Karpas-422 (cell line): ENCODE measurements around the gene ATG2A. TPM values are rescaled to one million over a fixed set of nuclear protein-coding genes. Genes with fewer than 3 reads are reported as not detected.

ENCODE experiments used
- DNase-seq: peaks from one replicate; pipeline ENCODE4 v3.0.0-alpha.2; 2015
- H2AFZ ChIP-seq: fragments of 200-600 bp; sonication (generic); 2 replicates; pipeline ENCODE4 v1.6.1; 2014; ENCODE audit warnings: antibody characterized with exemption, low read length, mixed read lengths
- H3K27ac ChIP-seq: fragments of 200-600 bp; sonication (generic); 2 replicates; pipeline ENCODE4 v1.5.1; 2014; ENCODE audit warnings: mild to moderate bottlenecking, low read length, moderate library complexity
- H3K27me3 ChIP-seq: fragments of 200-600 bp; sonication (generic); 2 replicates; pipeline ENCODE4 v1.6.1; 2014; ENCODE audit warnings: low read length, mixed read lengths
- H3K36me3 ChIP-seq: fragments of 200-600 bp; sonication (generic); 2 replicates; pipeline ENCODE4 v1.6.1; 2014; ENCODE audit warnings: low read length, mixed read lengths; ENCODE audit not compliant: insufficient read depth
- H3K4me1 ChIP-seq: fragments of 200-600 bp; sonication (generic); 2 replicates; pipeline ENCODE4 v1.6.1; 2014; ENCODE audit warnings: mild to moderate bottlenecking, low read length, mixed read lengths
- H3K4me2 ChIP-seq: fragments of 200-600 bp; sonication (generic); 2 replicates; pipeline ENCODE4 v1.6.1; 2014; ENCODE audit warnings: low read length, low read depth, mild to moderate bottlenecking; ENCODE audit not compliant: poor library complexity, severe bottlenecking
- H3K4me3 ChIP-seq: fragments of 200-600 bp; sonication (generic); 2 replicates; pipeline ENCODE4 v1.5.1; 2014; ENCODE audit warnings: mild to moderate bottlenecking, antibody characterized with exemption, low read length, mixed read lengths
- H3K79me2 ChIP-seq: fragments of 200-600 bp; sonication (generic); 2 replicates; pipeline ENCODE4 v1.6.1; 2014; ENCODE audit warnings: mild to moderate bottlenecking, low read length, mixed read lengths
- H3K9ac ChIP-seq: fragments of 200-600 bp; sonication (generic); 2 replicates; pipeline ENCODE4 v1.6.0; 2014; ENCODE audit warnings: low read length
- H3K9me2 ChIP-seq: fragments of 200-600 bp; sonication (generic), shearing (Covaris generic); replicated peaks from 2 replicates; pipeline ENCODE4 v1.6.0; 2014; ENCODE audit warnings: mild to moderate bottlenecking, low read length, moderate library complexity; ENCODE audit not compliant: insufficient read depth
- H3K9me3 ChIP-seq: fragments of 300-700, 200-600 bp; sonication (generic); 2 replicates; pipeline ENCODE4 v1.6.1; 2014; ENCODE audit warnings: low read length, mixed read lengths
- H4K20me1 ChIP-seq: fragments of 200-600 bp; sonication (generic); 2 replicates; pipeline ENCODE4 v1.6.1; 2014; ENCODE audit warnings: mild to moderate bottlenecking, antibody characterized with exemption, low read length, low read depth; ENCODE audit not compliant: insufficient read depth
- total RNA-seq: library from RNA; depleted of rRNA; stranded (reverse); fragments of >200 nt; shearing (Covaris generic); gene quantifications from 2 replicates; pipeline ENCODE4 v1.2.3, GENCODE V29; 2014; ENCODE audit warnings: low replicate concordance

The ATG2A gene
- total RNA-seq, 1 experiment from 2014 or later: 16.2 TPM

DNA sequence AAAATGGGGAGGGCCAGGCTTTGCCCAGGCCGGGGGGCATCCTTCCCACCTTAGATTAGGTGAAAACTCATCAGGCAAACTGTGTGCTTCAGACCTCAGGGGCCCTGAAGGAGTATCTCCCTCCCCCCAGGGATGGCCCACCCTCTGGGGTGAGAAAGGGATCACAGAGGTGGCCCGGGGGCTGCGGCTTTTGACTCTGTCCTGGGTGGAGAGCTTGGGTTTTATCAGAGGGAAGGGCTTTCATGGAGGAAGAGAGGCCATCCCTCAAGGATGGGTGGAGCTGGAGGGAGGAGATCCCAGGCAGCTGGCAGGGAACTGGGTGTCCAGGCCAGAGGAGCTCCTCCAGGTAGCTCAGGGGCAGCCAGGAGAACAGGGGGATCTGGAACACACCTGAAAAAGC, 4.4 kb upstream of the ATG2A start:
- no peaks in the 10 kb centered on the region for H3K27me3 ChIP-seq
- DNase-seq: no peak
- peaks cover 5% of the 10 kb centered on the region for H3K79me2 ChIP-seq
- H3K4me2 ChIP-seq: no peak overlapping the region
- no peaks in the 10 kb centered on the region for H3K9me2 ChIP-seq
- H3K9ac ChIP-seq: no peak overlapping the region
- no peaks in the 10 kb centered on the region for H3K9me3 ChIP-seq
- H3K4me1 ChIP-seq: peaks cover 44% of the 10 kb centered on the region
- H3K36me3 ChIP-seq: no peaks in the 10 kb centered on the region
- H3K4me3 ChIP-seq: no peak overlapping the region
- no peaks in the 10 kb centered on the region for H4K20me1 ChIP-seq
- H3K27ac ChIP-seq: no peak overlapping the region
- no peak overlapping the region for H2AFZ ChIP-seq

DNA sequence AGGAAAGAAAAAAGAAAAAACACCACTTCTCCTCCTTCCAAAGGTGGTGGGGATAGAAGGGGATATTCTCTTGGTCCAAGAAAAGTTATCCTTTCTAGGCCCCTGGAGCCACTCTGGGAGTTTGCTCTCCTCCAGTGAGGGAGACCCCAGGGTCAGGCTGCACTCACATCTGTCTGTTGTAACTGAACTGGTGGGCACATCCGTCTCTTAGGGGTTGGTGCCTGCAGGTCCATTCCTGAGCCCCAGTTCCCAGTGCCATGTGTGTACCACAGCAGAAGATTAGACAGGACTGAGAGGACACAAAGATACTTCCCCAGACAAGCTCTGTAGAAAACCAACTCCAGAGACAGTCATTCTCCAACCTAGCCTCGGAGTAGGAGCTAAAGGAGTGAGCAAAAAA, 3.1 kb upstream of the ATG2A start:
- Histone ChIP-seq H3K4me1 (peaks cover 52% of the 10 kb centered on the region), H3K36me3 (no peaks in the 10 kb centered on the region), H3K9me2 (no peaks in the 10 kb centered on the region), H3K9me3 (no peaks in the 10 kb centered on the region), H3K4me2 (peak overlapping the region; percentile 41), H4K20me1 (no peaks in the 10 kb centered on the region), H3K9ac (peak overlapping the region; percentile 33), H3K27ac (no peak overlapping the region), H3K27me3 (no peaks in the 10 kb centered on the region), H3K4me3 (no peak overlapping the region), H3K79me2 (peaks cover 18% of the 10 kb centered on the region), H2AFZ (no peak overlapping the region)
- no peak for DNase-seq

DNA sequence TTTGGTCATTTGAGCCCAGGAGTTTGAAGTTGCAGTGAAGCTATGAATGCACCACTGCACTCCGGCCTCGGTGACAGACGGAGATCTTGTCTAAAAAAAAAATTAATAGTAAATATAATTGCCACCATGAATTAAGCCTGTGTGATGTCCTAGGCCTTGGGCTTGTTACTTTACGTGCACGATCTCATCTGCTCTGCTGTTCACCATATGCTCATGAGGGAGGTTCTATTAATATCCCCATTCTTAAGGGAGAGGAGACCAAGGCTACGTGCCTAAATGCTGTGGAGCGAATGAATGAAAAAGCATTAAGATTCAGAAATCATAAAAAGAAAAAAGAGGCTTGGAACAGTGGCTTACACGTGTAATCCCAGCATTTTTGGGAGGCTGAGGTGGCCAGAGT, 2.6 kb upstream of the ATG2A start:
- Histone ChIP-seq H3K4me1 (peaks cover 49% of the 10 kb centered on the region), H3K9ac (no peak overlapping the region), H3K9me3 (no peaks in the 10 kb centered on the region), H3K79me2 (peaks cover 21% of the 10 kb centered on the region), H3K4me3 (no peak overlapping the region), H3K27ac (no peak overlapping the region), H4K20me1 (no peaks in the 10 kb centered on the region), H3K9me2 (no peaks in the 10 kb centered on the region), H3K4me2 (no peak overlapping the region), H3K27me3 (no peaks in the 10 kb centered on the region), H2AFZ (no peak overlapping the region), H3K36me3 (no peaks in the 10 kb centered on the region)
- no peak for DNase-seq

DNA sequence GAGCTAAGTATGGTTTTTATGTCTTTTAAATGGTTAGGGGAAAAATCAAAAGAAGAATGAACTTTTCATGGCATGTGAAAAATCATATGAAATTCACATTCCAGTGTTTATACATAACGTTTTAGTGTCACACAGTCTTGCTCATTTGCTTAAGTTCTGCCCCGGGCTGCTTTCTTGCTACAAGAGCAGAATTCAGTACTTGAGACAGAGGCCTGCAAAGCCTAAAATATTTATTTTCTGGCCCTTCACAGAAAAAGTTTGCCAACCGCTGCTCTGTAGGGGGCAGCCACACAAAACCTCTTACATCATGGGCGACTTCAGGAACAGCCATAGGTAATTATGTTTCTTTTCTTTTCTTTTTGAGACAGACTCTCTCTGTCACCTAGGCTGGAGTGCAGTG, 1.0 kb upstream of the ATG2A start:
- no peaks in the 10 kb centered on the region for H3K9me3 ChIP-seq
- no peaks in the 10 kb centered on the region for H3K9me2 ChIP-seq
- peak overlapping the region; percentile 99 for H3K4me2 ChIP-seq
- H3K4me1 ChIP-seq: peaks cover 39% of the 10 kb centered on the region
- peak overlapping the region; percentile 85 for H3K4me3 ChIP-seq
- H3K27ac ChIP-seq: peak overlapping the region; percentile 69
- peak; percentile 75 for DNase-seq
- H4K20me1 ChIP-seq: no peaks in the 10 kb centered on the region
- H3K36me3 ChIP-seq: peaks cover 1% of the 10 kb centered on the region; the same call in 1 of the 2 replicates
- H3K27me3 ChIP-seq: no peaks in the 10 kb centered on the region
- H2AFZ ChIP-seq: peak overlapping the region; percentile 90
- H3K9ac ChIP-seq: peak overlapping the region; percentile 84
- peaks cover 21% of the 10 kb centered on the region for H3K79me2 ChIP-seq

DNA sequence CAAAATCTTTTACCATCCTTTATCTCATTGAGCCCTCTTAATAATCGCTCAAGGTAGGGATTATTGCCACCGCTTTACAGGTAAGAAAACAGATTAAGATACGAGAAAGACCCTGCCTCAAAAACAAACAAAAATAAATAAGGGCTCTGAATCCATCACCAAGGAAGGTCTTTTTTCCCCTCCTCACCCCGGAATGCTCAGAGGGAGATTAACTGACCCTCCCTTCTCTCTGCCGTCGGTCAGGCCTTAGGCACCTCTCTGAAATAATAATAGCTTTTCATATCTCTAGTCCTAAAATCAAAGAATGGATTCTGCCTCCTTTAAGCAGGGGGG, 620 bp upstream of the ATG2A start:
- H3K9ac ChIP-seq: peak overlapping the region; percentile 84
- no peaks in the 10 kb centered on the region for H3K9me3 ChIP-seq
- H3K4me2 ChIP-seq: peak overlapping the region; percentile 99
- H3K27me3 ChIP-seq: no peaks in the 10 kb centered on the region
- no peaks in the 10 kb centered on the region for H4K20me1 ChIP-seq
- no peaks in the 10 kb centered on the region for H3K9me2 ChIP-seq
- DNase-seq: no peak
- peaks cover 4% of the 10 kb centered on the region; the same call in 1 of the 2 replicates for H3K36me3 ChIP-seq
- H3K27ac ChIP-seq: peak overlapping the region; percentile 69
- peak overlapping the region; percentile 85 for H3K4me3 ChIP-seq
- H3K79me2 ChIP-seq: peaks cover 21% of the 10 kb centered on the region
- peaks cover 39% of the 10 kb centered on the region for H3K4me1 ChIP-seq
- peak overlapping the region; percentile 90 for H2AFZ ChIP-seq

DNA sequence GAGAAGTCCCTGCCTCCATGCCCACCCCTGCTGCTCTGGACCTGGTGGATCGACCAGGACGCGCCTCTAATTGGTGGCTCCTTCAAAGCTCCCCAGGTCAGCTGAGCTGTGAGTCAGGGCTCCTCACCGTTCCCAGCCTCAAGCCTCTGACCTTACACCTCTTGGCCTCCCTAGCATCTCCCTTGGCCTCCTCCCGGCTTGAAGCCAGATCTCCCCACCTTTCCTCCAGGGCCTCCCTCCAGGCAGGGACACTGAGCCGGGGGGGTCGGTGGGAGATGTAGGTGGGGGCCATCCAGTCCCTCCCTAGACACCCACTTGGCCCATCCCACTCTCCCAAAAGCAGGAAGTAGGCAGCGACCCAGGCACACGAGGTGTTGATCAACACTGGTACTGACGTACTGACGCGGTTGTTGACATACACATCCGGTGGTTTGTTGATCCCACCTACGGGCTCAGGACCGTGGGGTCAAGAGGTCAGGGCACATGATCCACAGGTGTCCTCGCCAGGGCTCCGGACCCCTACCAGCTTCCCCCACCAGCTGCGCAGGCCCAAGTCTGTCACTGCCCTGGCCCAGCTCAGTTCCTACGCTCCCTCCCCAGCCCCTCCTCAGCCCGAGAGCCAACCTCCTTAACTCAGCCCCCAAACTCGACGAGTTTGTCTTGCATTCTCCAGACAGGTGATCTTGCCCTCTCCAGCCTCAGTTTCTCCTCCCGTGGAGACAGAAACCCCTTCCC, 802 bp downstream of the ATG2A start:
- Histone ChIP-seq H4K20me1 (no peaks in the 10 kb centered on the region), H3K4me2 (peak overlapping the region; percentile 81), H3K27ac (peak overlapping the region; percentile 41), H3K4me1 (peaks cover 39% of the 10 kb centered on the region), H3K79me2 (peaks cover 21% of the 10 kb centered on the region), H2AFZ (no peak overlapping the region), H3K9me2 (no peaks in the 10 kb centered on the region), H3K36me3 (peaks cover 4% of the 10 kb centered on the region; the same call in 1 of the 2 replicates), H3K27me3 (no peaks in the 10 kb centered on the region), H3K9ac (peak overlapping the region; percentile 82), H3K4me3 (peak overlapping the region; percentile 75), H3K9me3 (no peaks in the 10 kb centered on the region)
- peak; percentile 68 for DNase-seq

DNA sequence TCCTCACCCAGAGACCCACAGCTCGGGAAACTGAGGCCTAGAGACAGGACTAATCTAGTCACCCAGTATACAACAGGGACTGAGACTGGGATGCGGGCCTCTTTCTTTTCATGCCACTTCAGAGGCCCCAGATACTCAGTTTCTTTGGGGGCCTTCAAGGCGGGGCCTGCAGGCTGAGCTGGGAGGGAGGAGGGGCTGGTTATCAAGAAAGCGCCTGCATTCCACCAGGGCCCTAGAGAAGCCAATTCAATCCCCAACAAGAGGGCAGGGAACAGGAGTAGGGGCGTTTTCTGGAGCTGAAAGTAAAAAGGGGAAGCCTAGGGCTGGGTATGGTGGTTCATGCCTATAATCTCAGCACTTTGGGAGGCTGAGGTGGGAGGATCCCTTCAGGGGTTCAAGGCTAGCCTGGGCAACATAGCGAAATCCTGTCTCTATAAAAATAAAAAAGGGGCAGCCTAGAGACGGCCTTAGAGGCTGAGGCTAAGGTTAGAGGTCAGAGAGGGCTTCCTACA, 1.6 kb downstream of the ATG2A start:
- peak overlapping the region; percentile 75 for H3K4me3 ChIP-seq
- peaks cover 21% of the 10 kb centered on the region for H3K79me2 ChIP-seq
- DNase-seq: no peak
- H3K9ac ChIP-seq: peak overlapping the region; percentile 82
- no peaks in the 10 kb centered on the region for H3K27me3 ChIP-seq
- peaks cover 38% of the 10 kb centered on the region for H3K4me1 ChIP-seq
- H3K36me3 ChIP-seq: peaks cover 4% of the 10 kb centered on the region; the same call in 1 of the 2 replicates
- no peaks in the 10 kb centered on the region for H3K9me3 ChIP-seq
- H4K20me1 ChIP-seq: no peaks in the 10 kb centered on the region
- H3K9me2 ChIP-seq: no peaks in the 10 kb centered on the region
- H3K4me2 ChIP-seq: peak overlapping the region; percentile 81
- no peak overlapping the region for H2AFZ ChIP-seq
- H3K27ac ChIP-seq: peak overlapping the region; percentile 40

DNA sequence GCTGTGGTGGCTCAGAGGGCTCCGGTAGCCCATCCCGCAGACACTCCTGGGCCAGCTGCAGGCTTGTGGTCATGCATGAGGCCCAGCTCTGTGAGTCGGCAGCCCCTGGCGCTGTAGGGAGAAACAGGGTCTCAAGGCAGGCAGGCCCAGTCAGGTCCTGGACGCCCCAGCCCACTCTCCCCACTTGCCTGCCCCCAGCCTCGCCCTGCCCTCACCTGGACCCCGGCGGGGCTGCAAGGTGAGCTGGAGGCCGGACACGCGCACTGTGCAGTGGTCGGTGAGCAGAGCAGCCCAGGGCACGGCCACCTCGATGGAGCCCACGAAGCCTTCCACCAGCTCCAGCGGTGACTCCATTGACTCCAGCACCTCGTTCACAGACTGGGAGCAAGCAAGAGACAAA, 2.9 kb downstream of the ATG2A start:
- Histone ChIP-seq H3K9me2 (no peaks in the 10 kb centered on the region), H3K9ac (no peak overlapping the region), H3K4me1 (peaks cover 26% of the 10 kb centered on the region), H3K36me3 (peaks cover 4% of the 10 kb centered on the region; the same call in 1 of the 2 replicates), H3K4me2 (no peak overlapping the region), H3K27me3 (no peaks in the 10 kb centered on the region), H3K27ac (no peak overlapping the region), H4K20me1 (no peaks in the 10 kb centered on the region), H3K79me2 (peaks cover 21% of the 10 kb centered on the region), H2AFZ (no peak overlapping the region), H3K9me3 (no peaks in the 10 kb centered on the region), H3K4me3 (no peak overlapping the region)
- no peak for DNase-seq
